Suppressor macrophage treated with lipopolysaccharide for 1 hour (primary cell): Measurements from ENCODE around the gene TRAM2.

Source experiments
- DNase-seq, 3 donors: peaks; one replicate each; pipeline ENCODE4 v3.0.0-alpha.2; 2020 to 2022

Gene TRAM2

GRCh38 chr6:52594221-52594620, 17.4 kb upstream of the TRAM2 start:
- no peak for DNase-seq

- no peak for DNase-seq
These were observed 15.0 kb upstream of the TRAM2 start for GRCh38 chr6:52591832-52592231.

- peak; percentile 23 to 55 (median 31) for DNase-seq
These were observed 13.5 kb upstream of the TRAM2 start for GRCh38 chr6:52590152-52590891.

GRCh38 chr6:52588710-52589091, 11.8 kb upstream of the TRAM2 start:
- DNase-seq = no peak

GRCh38 chr6:52588087-52588709, 11.3 kb upstream of the TRAM2 start:
- DNase-seq = peak in 1 of 3 donors; percentile 31

GRCh38 chr6:52587001-52587400, 10.1 kb upstream of the TRAM2 start:
- no peak for DNase-seq

GRCh38 chr6:52584203-52584602, 7.3 kb upstream of the TRAM2 start:
- DNase-seq = no peak

- DNase-seq = no peak
These were observed 6.1 kb upstream of the TRAM2 start for GRCh38 chr6:52582996-52583395.

GRCh38 chr6:52582446-52582845, 5.6 kb upstream of the TRAM2 start:
- no peak for DNase-seq

GRCh38 chr6:52580905-52581304, 4.0 kb upstream of the TRAM2 start:
- no peak for DNase-seq

GRCh38 chr6:52579006-52579660, 2.3 kb upstream of the TRAM2 start:
- no peak for DNase-seq

- peak; percentile 37 to 61 (median 46) for DNase-seq
These were observed 1.1 kb upstream of the TRAM2 start for GRCh38 chr6:52577778-52578463.

GRCh38 chr6:52576392-52577021, 353 bp downstream of the TRAM2 start:
- peak; percentile 62 to 73 (median 67) for DNase-seq

- DNase-seq = no peak
These were observed 837 bp downstream of the TRAM2 start for GRCh38 chr6:52576054-52576391.

- no peak for DNase-seq
These were observed 1.4 kb downstream of the TRAM2 start for GRCh38 chr6:52575502-52575892.

- peak; percentile 42 to 50 (median 49) for DNase-seq
These were observed 2.0 kb downstream of the TRAM2 start for GRCh38 chr6:52574709-52575501.

GRCh38 chr6:52573295-52573694, 3.6 kb downstream of the TRAM2 start:
- DNase-seq = no peak

GRCh38 chr6:52572536-52572935, 4.3 kb downstream of the TRAM2 start:
- DNase-seq = no peak

GRCh38 chr6:52571099-52571755, 5.6 kb downstream of the TRAM2 start:
- DNase-seq = no peak

GRCh38 chr6:52570291-52570700, 6.6 kb downstream of the TRAM2 start:
- no peak for DNase-seq

GRCh38 chr6:52568320-52568719, 8.5 kb downstream of the TRAM2 start:
- DNase-seq = no peak

- peak in 2 of 3 donors; percentile 11 to 49 for DNase-seq
These were observed 10.0 kb downstream of the TRAM2 start for GRCh38 chr6:52566853-52567279.
